K562 (cell line): ENCODE results near the gene LRP2BP. TPM values are rescaled to one million over a fixed set of nuclear protein-coding genes. Genes with fewer than 3 reads are reported as not detected.

Experiments
- ATAC-seq: fragments of 200-7000 bp; cut with Tn5 transposase; 3 replicates; pipeline ENCODE4 v1.9.1; 2020; ENCODE audit warnings: moderate library complexity
- BruUV-seq: library from RNA; stranded (reverse); fragments of 400-500 nt; replicated peaks from 2 replicates; lab custom pipeline; 2021; lab: Mats Ljungman, UMichigan
- CTCF ChIA-PET: fragments of 300-600 bp; formaldehyde crosslinking; extraction: SDS; loops from one replicate; lab custom pipeline; 2021; ENCODE audit warnings: low intra/inter-chr PET ratio; lab: Yijun Ruan, JAX
- POLR2A ChIA-PET: fragments of 300-600, 350-650 bp; sonication (Branson Sonifier 250); formaldehyde crosslinking; extraction: SDS; loops from one replicate; lab custom pipeline; 2021; ENCODE audit warnings: antibody characterized with exemption, inconsistent platforms; lab: Yijun Ruan, JAX
- DNase-seq, 4 experiments: peaks; one replicate each; pipeline versions ENCODE4 v3.0.0 to v3.0.0-alpha.2; 2011 to 2018; ENCODE audit warnings: low spot score in 3 of 4, mixed read lengths in 3 of 4; ENCODE audit errors: extremely low read depth in 1 of 4
- FAIRE-seq: peaks from 2 replicates; lab custom pipeline; 2011; peaks lifted over from hg19 to GRCh38; lab: Jason Lieb, UNC
- H2AFZ ChIP-seq: 2 replicates; pipeline ENCODE4 v1.6.0; 2011; ENCODE audit warnings: low read depth, low read length, control low read depth, inconsistent platforms
- H3K27ac ChIP-seq: fragments of 200-600 bp; 3 replicates; pipeline ENCODE4 v1.8.0; 2011; ENCODE audit warnings: low read depth, mild to moderate bottlenecking, control low read depth, inconsistent platforms, low read length, moderate library complexity, mixed read lengths; ENCODE audit errors: extremely low read depth
- H3K27me3 ChIP-seq, 2 experiments: fragments of 300-600 bp in 1 of 2; 2 replicates in 1 of 2; 3 replicates in 1 of 2; pipeline versions ENCODE4 v1.6.0 to v1.8.0; 2011; ENCODE audit warnings: inconsistent platforms in 2 of 2, low read length in 2 of 2, mild to moderate bottlenecking in 1 of 2, mixed read lengths in 1 of 2, moderate library complexity in 1 of 2; ENCODE audit not compliant: control insufficient read depth in 2 of 2, insufficient read depth in 2 of 2
- H3K36me3 ChIP-seq: fragments of 300-600 bp; 3 replicates; pipeline ENCODE4 v1.8.0; 2011; ENCODE audit warnings: mild to moderate bottlenecking, low read length, inconsistent platforms; ENCODE audit not compliant: control insufficient read depth, insufficient read depth
- H3K4me1 ChIP-seq, 2 experiments: fragments of 200-600 bp in 1 of 2; replicated peaks in 1 of 2; 2 replicates in 1 of 2; 3 replicates in 1 of 2; pipeline versions ENCODE4 v1.5.1 to v1.8.0; 2011; ENCODE audit warnings: inconsistent platforms in 2 of 2, low read length in 2 of 2, mild to moderate bottlenecking in 1 of 2, mixed read lengths in 1 of 2, moderate library complexity in 1 of 2; ENCODE audit not compliant: control insufficient read depth in 2 of 2, insufficient read depth in 2 of 2
- H3K4me2 ChIP-seq: 2 replicates; pipeline ENCODE4 v1.6.1; 2011; ENCODE audit warnings: low read length, control low read depth, inconsistent platforms, mixed read lengths; ENCODE audit not compliant: insufficient read depth
- H3K4me3 ChIP-seq: fragments of 200-600 bp; sonication (generic), shearing (Covaris generic); 2 replicates; pipeline ENCODE4 v1.5.1; 2016; ENCODE audit warnings: control low read depth, inconsistent platforms
- H3K79me2 ChIP-seq: fragments of 200-600 bp; 3 replicates; pipeline ENCODE4 v1.8.0; 2011; ENCODE audit warnings: low read length, inconsistent platforms; ENCODE audit not compliant: control insufficient read depth, insufficient read depth
- H3K9ac ChIP-seq, 2 experiments: 2 replicates each; pipeline versions ENCODE4 v1.6.0 to v1.6.1; 2011; ENCODE audit warnings: low read depth in 2 of 2, low read length in 2 of 2, control low read depth in 1 of 2, inconsistent platforms in 1 of 2, mild to moderate bottlenecking in 1 of 2, mixed read lengths in 1 of 2; ENCODE audit not compliant: insufficient read depth in 1 of 2
- H3K9me1 ChIP-seq: one replicate; pipeline ENCODE4 v1.6.0; 2011; ENCODE audit warnings: inconsistent platforms, mild to moderate bottlenecking, low read length, moderate library complexity; ENCODE audit not compliant: control insufficient read depth, insufficient read depth
- H3K9me3 ChIP-seq: replicated peaks from 2 replicates; pipeline ENCODE4 v1.5.1; 2011; ENCODE audit warnings: low read depth, low read length, inconsistent platforms; ENCODE audit not compliant: control insufficient read depth, insufficient read depth
- H4K20me1 ChIP-seq: replicated peaks from 2 replicates; pipeline ENCODE4 v1.6.1; 2011; ENCODE audit warnings: low read length, inconsistent platforms, mixed read lengths; ENCODE audit not compliant: control insufficient read depth, insufficient read depth
- CHD2 ChIP-seq: IDR thresholded peaks from 2 replicates; pipeline ENCODE4 v1.6.1; 2011; ENCODE audit warnings: low read depth, low read length
- CREB1 ChIP-seq, 2 experiments: sonication (generic) in 1 of 2; formaldehyde crosslinking in 1 of 2; IDR thresholded peaks; 2 replicates each; pipeline versions ENCODE4 v1.6.1 to v1.8.0; 2012 to 2022; ENCODE audit warnings: inconsistent platforms in 1 of 2, mild to moderate bottlenecking in 1 of 2, missing genetic modification reagents in 1 of 2, moderate library complexity in 1 of 2
- ELF1 ChIP-seq: fragments of 200-800 bp; sonication (Bioruptor generic); IDR thresholded peaks from 2 replicates; pipeline ENCODE4 v1.6.1; 2016; ENCODE audit warnings: missing genetic modification characterization, missing compliant biosample characterization
- GATA2 ChIP-seq: sonication (generic); formaldehyde crosslinking; IDR thresholded peaks from 2 replicates; pipeline ENCODE4 v1.4.0; 2020; ENCODE audit warnings: mild to moderate bottlenecking, missing genetic modification reagents
- HDAC1 ChIP-seq, 2 experiments: fragments of 450-650 bp; IDR thresholded peaks; 2 replicates each; pipeline ENCODE4 v1.6.1; 2016 to 2017; ENCODE audit warnings: inconsistent platforms in 1 of 2, mild to moderate bottlenecking in 1 of 2, moderate library complexity in 1 of 2
- MXI1 ChIP-seq: IDR thresholded peaks from 2 replicates; pipeline ENCODE4 v1.6.1; 2011; ENCODE audit warnings: low read depth, mild to moderate bottlenecking, improper control_type of control experiment, low read length
- NRF1 ChIP-seq, 2 experiments: fragments of 450-650 bp; IDR thresholded peaks in 1 of 2; conservative IDR thresholded peaks in 1 of 2; 2 replicates each; pipeline ENCODE4 v1.6.1; 2014; ENCODE audit warnings: mild to moderate bottlenecking in 2 of 2
- SAP30 ChIP-seq: fragments of 200-600 bp; sonication (generic); IDR thresholded peaks from 2 replicates; pipeline ENCODE4 v1.6.1; 2012; ENCODE audit warnings: borderline replicate concordance, low read depth, mild to moderate bottlenecking, moderate library complexity, low read length, control low read depth, inconsistent platforms; ENCODE audit not compliant: insufficient read depth, poor library complexity, severe bottlenecking
- SOX6 ChIP-seq: fragments of 450-650 bp; IDR thresholded peaks from 2 replicates; pipeline ENCODE4 v1.6.1; 2014; ENCODE audit warnings: mild to moderate bottlenecking
- ZNF134 ChIP-seq: fragments of 250-450 bp; sonication (Bioruptor Pico); conservative IDR thresholded peaks from 2 replicates; pipeline ENCODE4 v1.4.0; 2020
- ZNF274 ChIP-seq: IDR thresholded peaks from 2 replicates; pipeline ENCODE4 v1.6.1; 2011; ENCODE audit warnings: low read depth, mild to moderate bottlenecking, low read length, moderate library complexity, borderline replicate concordance
- ZNF785 ChIP-seq: fragments of 250-450 bp; sonication (Bioruptor Pico); IDR thresholded peaks from 2 replicates; pipeline ENCODE4 v1.4.0; 2020; ENCODE audit warnings: mild to moderate bottlenecking
- WGBS: fragments of 100-300 bp; shearing (Covaris generic); methylation state at CpG from one replicate; pipeline ENCODE4 v1.1.6; 2016; ENCODE audit warnings: low coverage, mixed read lengths; ENCODE audit not compliant: insufficient coverage; ENCODE audit errors: missing lambda C conversion rate; 5-methylcytosine and 5-hydroxymethylcytosine counted together
- in situ Hi-C: fragments of 300-500 bp; cut with MboI; formaldehyde crosslinking; loops from 4 replicates; pipeline ENCODE4 v1.15.0; 2018; ENCODE audit warnings: inconsistent platforms, mixed read lengths
- intact Hi-C: fragments of 100-400 bp; cut with micrococcal nuclease; formaldehyde crosslinking; loops from 2 replicates; pipeline ENCODE4 v1.14.2; 2022
- polyA plus RNA-seq, 8 experiments: library from polyadenylated mRNA; depleted of rRNA in 4 of 8; stranded (reverse) in 5 of 8; unstranded in 3 of 8; fragments of >200 nt; fragmentation: Nextera tagmentation in 2 of 8; fragmentation: Illumina TruSeq in 1 of 8; extraction: Ambion mirVana in 2 of 8; extraction: Trizol in 1 of 8; gene quantifications; 2 replicates each; pipeline versions ENCODE4 v1.2.1 to v1.2.3, GENCODE V29; 2011 to 2014; ENCODE audit warnings: inconsistent platforms in 1 of 8, missing spikeins in 1 of 8
- total RNA-seq, 7 experiments: library from RNA; depleted of rRNA in 6 of 7; stranded (reverse); fragments of >200 nt in 6 of 7; fragmentation: Illumina TruSeq in 2 of 7; extraction: Trizol in 2 of 7; gene quantifications; 2 replicates each; pipeline versions ENCODE4 v1.2.1 to v1.2.3, GENCODE V29; 2011 to 2021; ENCODE audit warnings: low replicate concordance in 1 of 7
- TF ChIP-seq, protein P1 (sequence below), 2 experiments: fragments of 450-650 bp in 1 of 2; sonication (generic) in 1 of 2; formaldehyde crosslinking in 1 of 2; IDR thresholded peaks in 1 of 2; conservative IDR thresholded peaks in 1 of 2; 2 replicates each; pipeline versions ENCODE4 v1.6.1 to v1.8.1; 2016 to 2023; ENCODE audit warnings: mild to moderate bottlenecking in 2 of 2, moderate library complexity in 2 of 2, inconsistent platforms in 1 of 2, missing genetic modification reagents in 1 of 2
- TF ChIP-seq, protein P2 (sequence below): fragments of 150-350 bp; conservative IDR thresholded peaks from 2 replicates; pipeline ENCODE4 v1.6.1; 2014; ENCODE audit warnings: low read length
- TF ChIP-seq, protein P3 (sequence below): fragments of 200-800 bp; sonication (Bioruptor generic); IDR thresholded peaks from 2 replicates; pipeline ENCODE4 v1.6.1; 2017; ENCODE audit warnings: missing genetic modification characterization, missing compliant biosample characterization

LRP2BP gene
- total and polyA plus RNA-seq, 9 of the 15 experiments (the other 6 are each of a cell fraction or from before 2014, with no cell fraction given), result 0.42 to 2.1 (median 0.62) TPM

DNA sequence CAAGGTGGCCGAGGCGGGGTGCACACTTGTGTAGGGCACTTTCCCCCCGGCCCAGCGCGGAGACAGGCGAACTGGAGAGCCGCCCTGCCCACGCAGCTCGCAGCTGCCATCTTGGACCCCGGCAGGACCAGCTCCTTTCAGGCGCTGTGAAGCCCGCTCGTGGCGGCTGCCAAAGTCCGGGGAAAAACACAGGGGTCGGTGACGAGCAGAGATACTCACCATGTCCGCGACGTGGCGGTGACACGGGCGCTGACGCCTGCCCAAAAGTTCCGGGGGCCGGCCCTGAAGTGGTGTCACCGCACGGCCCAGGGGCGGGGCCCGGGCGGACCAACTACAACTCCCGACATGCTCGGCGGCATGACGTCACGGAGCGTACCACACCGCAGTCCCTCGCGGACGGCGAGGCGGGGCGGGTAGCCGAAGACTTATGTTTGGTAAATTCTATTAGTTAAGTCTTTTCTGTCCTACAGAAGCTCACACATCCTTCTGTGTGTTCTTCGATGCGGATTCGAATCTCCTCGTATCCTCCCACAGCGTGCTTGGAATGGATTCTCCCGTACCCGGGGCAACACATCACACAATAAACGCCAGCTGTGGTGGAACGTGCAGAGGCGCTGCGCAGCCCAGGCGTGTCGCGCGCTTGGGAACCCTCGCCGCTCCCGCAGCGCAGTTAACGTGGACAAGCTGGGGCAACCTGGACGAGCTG, 30.1 kb upstream of the LRP2BP start, which contains the start of gene UFSP2:
TSS of gene UFSP2 (minus strand) at position 318 of the 706 bp plus-strand sequence. CDS start at position 222, 96 bp downstream.
- ATAC-seq (peak; percentile 92), FAIRE-seq (peak; percentile 93), DNase-seq (peak; percentile 91 to 93 (median 92))
- H3K4me3 ChIP-seq, result peak within 1 kb of the TSS; percentile 74
- in situ Hi-C loops, result no loop called here
- no peaks in the 10 kb centered on the region for H3K27me3 ChIP-seq
- H3K9me1 ChIP-seq, result no peaks in the 10 kb centered on the region
- POLR2A ChIA-PET, result interaction anchor here (1.4 to 2.0 kb wide), 2 partner anchors 13 to 29 kb away, joined by 3 to 5 read pairs; partner anchors contain the start of gene ANKRD37
- peak within 1 kb of the TSS; percentile 100 for H2AFZ ChIP-seq
- peaks cover 14% of the 10 kb centered on the region; the same call in 2 of the 3 replicates for H3K36me3 ChIP-seq
- peak within 1 kb of the TSS; percentile 95 to 98 for H3K9ac ChIP-seq
- peak within 1 kb of the TSS; percentile 95 for H3K4me2 ChIP-seq
- H3K4me1 ChIP-seq, result peaks cover 0 to 7% of the 10 kb centered on the region in 2 experiments; a peak in 2 of 5 replicates
- H4K20me1 ChIP-seq, result no peaks in the 10 kb centered on the region
- WGBS, result under 1% methylated on average over 61 of the region's 66 CpGs
- peaks cover 4% of the 10 kb centered on the region; the same call in 1 of the 2 replicates for H3K9me3 ChIP-seq
- intact Hi-C loops, result no loop called here
- H3K79me2 ChIP-seq, result peaks cover 24% of the 10 kb centered on the region
- peak within 1 kb of the TSS; percentile 98 for H3K27ac ChIP-seq
- no TSS peak for BruUV-seq
- CTCF ChIA-PET, result no interaction called here
- TF ChIP-seq CHD2 (peak; percentile 16; the same call in 1 of the 2 replicates), NRF1 (conservative IDR thresholded peaks at IDR 0.05 in 1 of 2, IDR thresholded peaks at IDR 0.05 in 1 of 2) (peak; percentile 89 to 91), SAP30 (peak; percentile 86), ELF1 (tag) (no peak), ZNF274 (no peak), ZNF785 (CRISPR knock-in tag) (no peak), HDAC1 (IDR thresholded peaks at IDR 0.05) (peak in 1 of 2 experiments; percentile 88; a peak in 1 of 4 replicates), GATA2 (no peak), ZNF134 (CRISPR knock-in tag) (no peak; the same call in 1 of the 2 replicates), SOX6 (peak; percentile 73; the same call in 1 of the 2 replicates), CREB1 (IDR thresholded peaks at IDR 0.05) (peak; percentile 97), CREB1 (CRISPR knock-in tag; IDR thresholded peaks at IDR 0.05) (peak; percentile 98), MXI1 (peak; percentile 94)
- TF ChIP-seq, protein P1, sequence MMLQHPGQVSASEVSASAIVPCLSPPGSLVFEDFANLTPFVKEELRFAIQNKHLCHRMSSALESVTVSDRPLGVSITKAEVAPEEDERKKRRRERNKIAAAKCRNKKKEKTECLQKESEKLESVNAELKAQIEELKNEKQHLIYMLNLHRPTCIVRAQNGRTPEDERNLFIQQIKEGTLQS (IDR thresholded peaks at IDR 0.05), result peak; percentile 97
- TF ChIP-seq, protein P1 (CRISPR knock-in tag; conservative IDR thresholded peaks at IDR 0.05), result no peak
- TF ChIP-seq, protein P2, sequence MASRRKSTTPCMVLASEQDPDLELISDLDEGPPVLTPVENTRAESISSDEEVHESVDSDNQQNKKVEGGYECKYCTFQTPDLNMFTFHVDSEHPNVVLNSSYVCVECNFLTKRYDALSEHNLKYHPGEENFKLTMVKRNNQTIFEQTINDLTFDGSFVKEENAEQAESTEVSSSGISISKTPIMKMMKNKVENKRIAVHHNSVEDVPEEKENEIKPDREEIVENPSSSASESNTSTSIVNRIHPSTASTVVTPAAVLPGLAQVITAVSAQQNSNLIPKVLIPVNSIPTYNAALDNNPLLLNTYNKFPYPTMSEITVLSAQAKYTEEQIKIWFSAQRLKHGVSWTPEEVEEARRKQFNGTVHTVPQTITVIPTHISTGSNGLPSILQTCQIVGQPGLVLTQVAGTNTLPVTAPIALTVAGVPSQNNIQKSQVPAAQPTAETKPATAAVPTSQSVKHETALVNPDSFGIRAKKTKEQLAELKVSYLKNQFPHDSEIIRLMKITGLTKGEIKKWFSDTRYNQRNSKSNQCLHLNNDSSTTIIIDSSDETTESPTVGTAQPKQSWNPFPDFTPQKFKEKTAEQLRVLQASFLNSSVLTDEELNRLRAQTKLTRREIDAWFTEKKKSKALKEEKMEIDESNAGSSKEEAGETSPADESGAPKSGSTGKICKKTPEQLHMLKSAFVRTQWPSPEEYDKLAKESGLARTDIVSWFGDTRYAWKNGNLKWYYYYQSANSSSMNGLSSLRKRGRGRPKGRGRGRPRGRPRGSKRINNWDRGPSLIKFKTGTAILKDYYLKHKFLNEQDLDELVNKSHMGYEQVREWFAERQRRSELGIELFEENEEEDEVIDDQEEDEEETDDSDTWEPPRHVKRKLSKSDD, result 0 out of 2 replicates have a peak, but pooled peaks have one; percentile 10
- TF ChIP-seq, protein P3, sequence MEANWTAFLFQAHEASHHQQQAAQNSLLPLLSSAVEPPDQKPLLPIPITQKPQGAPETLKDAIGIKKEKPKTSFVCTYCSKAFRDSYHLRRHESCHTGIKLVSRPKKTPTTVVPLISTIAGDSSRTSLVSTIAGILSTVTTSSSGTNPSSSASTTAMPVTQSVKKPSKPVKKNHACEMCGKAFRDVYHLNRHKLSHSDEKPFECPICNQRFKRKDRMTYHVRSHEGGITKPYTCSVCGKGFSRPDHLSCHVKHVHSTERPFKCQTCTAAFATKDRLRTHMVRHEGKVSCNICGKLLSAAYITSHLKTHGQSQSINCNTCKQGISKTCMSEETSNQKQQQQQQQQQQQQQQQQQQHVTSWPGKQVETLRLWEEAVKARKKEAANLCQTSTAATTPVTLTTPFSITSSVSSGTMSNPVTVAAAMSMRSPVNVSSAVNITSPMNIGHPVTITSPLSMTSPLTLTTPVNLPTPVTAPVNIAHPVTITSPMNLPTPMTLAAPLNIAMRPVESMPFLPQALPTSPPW (CRISPR knock-in tag), result peak; percentile 37; the same call in 1 of the 2 replicates
